HG03097 (cell line): ENCODE measurements around the gene WDR90.
A peak's percentile ranks its signal among the peaks of the same experiment; 100 is the strongest.

Source experiments
- ATAC-seq: cut with Tn5 transposase; IDR thresholded peaks from one replicate; pipeline ENCODE4 v1.9.1; 2021; ENCODE audit not compliant: unreplicated experiment, low FRiP score

Gene WDR90

GRCh38 chr16:674214-674881 is 25.2 kb downstream of the WDR90 start:
- no peak for ATAC-seq

GRCh38 chr16:674968-675883 is 26.1 kb downstream of the WDR90 start, which contains the start of gene RHBDL1:
RHBDL1 (plus strand) TSS chr16:675671; CDS start chr16:675791, 120 bp downstream.
- no peak for ATAC-seq

- no peak for ATAC-seq
These were observed 26.9 kb downstream of the WDR90 start for GRCh38 chr16:675884-676564.

- no peak for ATAC-seq
These were observed 27.4 kb downstream of the WDR90 start for GRCh38 chr16:676565-676902.

- ATAC-seq, result no peak
These were observed 27.7 kb downstream of the WDR90 start for GRCh38 chr16:676913-677312.

GRCh38 chr16:677316-678190 is 28.4 kb downstream of the WDR90 start:
- ATAC-seq, result no peak

- ATAC-seq, result no peak
These were observed 29.2 kb downstream of the WDR90 start for GRCh38 chr16:678209-678857.

- ATAC-seq, result no peak
These were observed 30.0 kb downstream of the WDR90 start for GRCh38 chr16:678858-679813.

GRCh38 chr16:679814-680624 is 30.9 kb downstream of the WDR90 start, which contains the start of gene STUB1:
STUB1 (plus strand) TSS chr16:680410; CDS start chr16:680526, 116 bp downstream.
- peak; percentile 34 for ATAC-seq

GRCh38 chr16:680625-680945 is 31.4 kb downstream of the WDR90 start:
- ATAC-seq, result no peak

- ATAC-seq, result no peak
These were observed 32.0 kb downstream of the WDR90 start for GRCh38 chr16:680967-681745.

- ATAC-seq, result no peak
These were observed 32.7 kb downstream of the WDR90 start for GRCh38 chr16:681746-682427.

- ATAC-seq, result no peak
These were observed 33.6 kb downstream of the WDR90 start for GRCh38 chr16:682493-683395.

- ATAC-seq, result no peak
These were observed 34.4 kb downstream of the WDR90 start for GRCh38 chr16:683396-684070.
